Measurements from ENCODE around the gene CROCC2. TPM values are rescaled to one million over a fixed set of nuclear protein-coding genes. Genes with fewer than 3 reads are reported as not detected.
A peak's percentile ranks its signal among the peaks of the same experiment; 100 is the strongest.

CROCC2 gene
- total and polyA plus RNA-seq, 4 donors = 1.3 to 17.4 (median 4.4) TPM

- no peak for TF ChIP-seq CTCF (IDR thresholded peaks at IDR 0.05; ENCODE audit: control extremely low read depth, extremely low read depth)
- H3K4me1 ChIP-seq (ENCODE audit: control insufficient read depth in 5 of 5, insufficient read depth in 5 of 5, low read length in 5 of 5) = peaks cover 0 to 38% (median 20%) of the 10 kb centered on the region in 5 donors
- H3K36me3 ChIP-seq (ENCODE audit: control insufficient read depth in 4 of 4, insufficient read depth in 4 of 4, low read length in 4 of 4) = peaks cover 0 to 13% (median 4%) of the 10 kb centered on the region in 4 donors
- H3K4me3 ChIP-seq = no peak overlapping the region
- H3K9me3 ChIP-seq (ENCODE audit: control insufficient read depth in 4 of 4, insufficient read depth in 3 of 4, low read length in 3 of 4) = no peaks in the 10 kb centered on the region
- H3K27ac ChIP-seq (ENCODE audit: low read depth in 1 of 2, low read length in 1 of 2) = no peak overlapping the region
- ATAC-seq (ENCODE audit: insufficient read depth, low FRiP score) = no peak
- H3K9ac ChIP-seq (ENCODE audit: insufficient read depth in 1 of 2, low read length in 2 of 2) = no peak overlapping the region
- WGBS, 2 donors = 87% methylated on average over 9 of the region's 9 CpGs
- no peak for DNase-seq
- no peaks in the 10 kb centered on the region for H3K27me3 ChIP-seq (ENCODE audit: control insufficient read depth in 3 of 3, insufficient read depth in 3 of 3, low read length in 2 of 3)
These were observed 105.1 kb downstream of the CROCC2 start for GRCh38 chr2:241011296-241011600.

DNA sequence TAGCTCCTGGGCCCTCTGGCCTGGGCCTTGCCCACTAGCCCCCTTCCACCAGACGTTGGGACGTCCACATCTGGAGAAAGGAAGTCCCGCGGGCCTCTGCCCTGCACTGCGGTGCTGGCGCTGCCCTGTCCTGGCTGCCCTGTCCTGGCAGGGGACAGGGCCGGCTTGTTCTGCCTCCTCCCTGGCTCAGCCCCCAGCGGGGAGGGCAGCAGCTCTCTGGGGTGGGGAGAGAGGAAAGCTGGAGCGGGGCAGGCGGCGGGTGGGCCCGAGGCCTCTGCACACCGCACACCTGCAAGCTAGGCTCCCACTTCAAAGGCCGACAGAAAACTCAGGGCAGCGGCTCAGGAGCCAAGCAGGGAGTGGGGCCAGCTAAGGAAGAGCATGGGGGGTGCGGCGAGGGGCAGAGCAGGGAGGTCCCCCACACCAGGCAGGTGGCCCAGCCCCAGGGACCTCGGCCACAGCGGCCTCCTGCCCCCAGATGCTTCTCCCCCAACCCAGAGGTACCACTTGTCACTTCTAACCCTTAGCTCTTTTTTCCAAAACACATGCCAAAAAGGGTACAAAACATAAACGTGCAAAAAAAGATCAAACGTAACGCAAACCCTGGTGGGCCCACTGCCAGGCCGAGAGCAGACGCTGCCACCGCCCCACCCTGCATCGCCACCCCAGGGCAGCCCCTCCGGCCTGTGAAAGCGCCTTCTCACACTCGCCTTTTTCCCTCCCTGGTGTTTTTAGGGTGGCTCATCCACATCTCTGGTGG is 105.8 kb downstream of the CROCC2 start:
- no peak overlapping the region for H3K9ac ChIP-seq (ENCODE audit: insufficient read depth in 1 of 2, low read length in 2 of 2)
- no peak overlapping the region for H3K4me3 ChIP-seq
- DNase-seq = no peak
- H3K27ac ChIP-seq (ENCODE audit: low read depth in 1 of 2, low read length in 1 of 2) = peak overlapping the region in 1 of 2 donors; percentile 16
- no peak for ATAC-seq (ENCODE audit: insufficient read depth, low FRiP score)
- no peaks in the 10 kb centered on the region for H3K9me3 ChIP-seq (ENCODE audit: control insufficient read depth in 4 of 4, insufficient read depth in 3 of 4, low read length in 3 of 4)
- H3K4me1 ChIP-seq (ENCODE audit: control insufficient read depth in 5 of 5, insufficient read depth in 5 of 5, low read length in 5 of 5) = peaks cover 0 to 38% (median 20%) of the 10 kb centered on the region in 5 donors
- H3K36me3 ChIP-seq (ENCODE audit: control insufficient read depth in 4 of 4, insufficient read depth in 4 of 4, low read length in 4 of 4) = peaks cover 0 to 13% (median 4%) of the 10 kb centered on the region in 4 donors
- TF ChIP-seq CTCF (IDR thresholded peaks at IDR 0.05; ENCODE audit: control extremely low read depth, extremely low read depth) = no peak
- no peaks in the 10 kb centered on the region for H3K27me3 ChIP-seq (ENCODE audit: control insufficient read depth in 3 of 3, insufficient read depth in 3 of 3, low read length in 2 of 3)
- 76 to 85% methylated on average over 26 to 29 of the region's 29 CpGs for WGBS, 2 donors

- Histone ChIP-seq H3K36me3 (ENCODE audit: control insufficient read depth in 4 of 4, insufficient read depth in 4 of 4, low read length in 4 of 4) (peaks cover 0 to 25% (median 13%) of the 10 kb centered on the region in 4 donors), H3K4me3 (no peak overlapping the region), H3K9ac (ENCODE audit: insufficient read depth in 1 of 2, low read length in 2 of 2) (no peak overlapping the region), H3K27me3 (ENCODE audit: control insufficient read depth in 3 of 3, insufficient read depth in 3 of 3, low read length in 2 of 3) (no peaks in the 10 kb centered on the region), H3K27ac (ENCODE audit: low read depth in 1 of 2, low read length in 1 of 2) (no peak overlapping the region), H3K9me3 (ENCODE audit: control insufficient read depth in 4 of 4, insufficient read depth in 3 of 4, low read length in 3 of 4) (no peaks in the 10 kb centered on the region), H3K4me1 (ENCODE audit: control insufficient read depth in 5 of 5, insufficient read depth in 5 of 5, low read length in 5 of 5) (peaks cover 0 to 31% (median 16%) of the 10 kb centered on the region in 5 donors)
- ATAC-seq (ENCODE audit: insufficient read depth, low FRiP score) (no peak), DNase-seq (no peak)
- TF ChIP-seq CTCF (IDR thresholded peaks at IDR 0.05; ENCODE audit: control extremely low read depth, extremely low read depth) = no peak
- WGBS, 2 donors = 93 to 94% methylated on average over 6 of the region's 6 CpGs
These were observed 108.1 kb downstream of the CROCC2 start for GRCh38 chr2:241014224-241014623.

Data from lung (tissue), 12 donors.